ENCODE data around the gene TMSB10.

Gene TMSB10

DNA sequence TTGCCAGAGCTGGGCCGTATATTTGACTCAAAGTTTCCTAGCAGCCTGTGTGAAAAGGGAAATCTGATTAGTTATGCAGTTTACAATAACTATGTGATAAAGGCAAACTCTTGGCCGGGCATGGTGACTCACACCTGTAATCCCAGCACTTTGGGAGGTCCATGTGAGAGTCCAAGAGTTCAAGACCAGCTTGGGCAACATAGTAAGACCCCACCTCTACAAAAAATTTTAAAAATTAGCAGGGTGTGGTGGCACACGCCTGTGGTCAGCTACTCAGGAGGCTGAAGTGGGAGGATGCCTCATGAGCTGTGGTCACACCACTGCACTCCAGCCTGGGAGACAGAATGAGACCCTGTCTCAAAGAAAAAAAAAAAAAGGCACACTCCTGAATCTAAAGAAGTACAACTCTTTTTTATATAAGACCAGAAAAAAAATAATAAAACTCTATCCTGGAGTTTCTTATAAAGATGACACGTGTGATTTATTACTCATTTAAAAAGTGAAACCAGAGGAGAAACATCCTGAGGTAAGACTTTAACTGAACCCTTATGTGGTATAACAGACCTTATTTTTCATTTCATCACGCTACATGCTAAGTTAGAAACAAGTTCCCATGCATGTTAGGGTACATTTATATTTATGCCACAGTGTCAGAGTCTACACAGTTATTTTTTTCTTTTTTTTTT lies 32.9 kb downstream of the TMSB10 start:
- Histone ChIP-seq H3K27ac (replicated peaks; ENCODE audit: low read length) (no peak overlapping the region), H2BK12ac (ENCODE audit: low read length) (no peak overlapping the region), H4K8ac (ENCODE audit: low read depth, low read length) (no peak overlapping the region), H2BK15ac (ENCODE audit: low read length) (no peak overlapping the region), H3K4me3 (ENCODE audit: low read length in 2 of 2) (no peak overlapping the region), H3K18ac (ENCODE audit: low read length) (no peak overlapping the region), H2AFZ (ENCODE audit: low read length) (no peak overlapping the region), H2BK120ac (ENCODE audit: low read depth, low read length) (no peak overlapping the region), H3K36me3 (replicated peaks in 1 of 2; ENCODE audit: control insufficient read depth in 2 of 2, insufficient read depth in 2 of 2, low read length in 2 of 2) (no peaks in the 10 kb centered on the region), H3K4ac (ENCODE audit: low read length) (no peak overlapping the region), H3K14ac (ENCODE audit: low read length) (no peak overlapping the region), H3K4me1 (ENCODE audit: control insufficient read depth in 2 of 2, insufficient read depth in 1 of 2, low read depth in 1 of 2, low read length in 2 of 2) (no peaks in the 10 kb centered on the region), H3K23ac (ENCODE audit: low read depth, low read length, poor library complexity) (no peak overlapping the region), H3K9ac (ENCODE audit: low read depth, low read length, poor library complexity) (no peak overlapping the region), H3K4me2 (ENCODE audit: insufficient read depth, low read length, poor library complexity, severe bottlenecking) (no peak overlapping the region), H3K79me1 (ENCODE audit: low read depth, low read length) (no peaks in the 10 kb centered on the region), H2BK5ac (ENCODE audit: low read length) (no peak overlapping the region), H3K9me3 (replicated peaks in 1 of 2; ENCODE audit: control insufficient read depth in 2 of 2, insufficient read depth in 1 of 2, low read depth in 1 of 2, low read length in 2 of 2) (no peaks in the 10 kb centered on the region), H2AK5ac (ENCODE audit: low read depth, low read length) (no peak overlapping the region), H4K91ac (ENCODE audit: low read depth, low read length, poor library complexity) (no peak overlapping the region), H3K27me3 (ENCODE audit: control insufficient read depth in 3 of 3, insufficient read depth in 3 of 3, low read depth in 1 of 3, low read length in 3 of 3) (no peaks in the 10 kb centered on the region)
- WGBS, 2 donors (ENCODE audit: extremely low coverage in 2 of 2, insufficient read length in 2 of 2, insufficient replicate concordance in 1 of 2), result no CpG with 5 or more reads among the region's 5 CpGs
- DNase-seq (ENCODE audit: low spot score), result no peak

- Histone ChIP-seq H3K18ac (ENCODE audit: low read length) (no peak overlapping the region), H3K36me3 (replicated peaks in 1 of 2; ENCODE audit: control insufficient read depth in 2 of 2, insufficient read depth in 2 of 2, low read length in 2 of 2) (no peaks in the 10 kb centered on the region), H3K9ac (ENCODE audit: low read depth, low read length, poor library complexity) (no peak overlapping the region), H3K4ac (ENCODE audit: low read length) (no peak overlapping the region), H2AK5ac (ENCODE audit: low read depth, low read length) (no peak overlapping the region), H2BK15ac (ENCODE audit: low read length) (no peak overlapping the region), H3K27me3 (ENCODE audit: control insufficient read depth in 3 of 3, insufficient read depth in 3 of 3, low read depth in 1 of 3, low read length in 3 of 3) (no peaks in the 10 kb centered on the region), H2BK5ac (ENCODE audit: low read length) (no peak overlapping the region), H3K14ac (ENCODE audit: low read length) (no peak overlapping the region), H3K4me1 (ENCODE audit: control insufficient read depth in 2 of 2, insufficient read depth in 1 of 2, low read depth in 1 of 2, low read length in 2 of 2) (peaks cover 0 to 3% of the 10 kb centered on the region in 2 donors), H4K91ac (ENCODE audit: low read depth, low read length, poor library complexity) (no peak overlapping the region), H2BK12ac (ENCODE audit: low read length) (no peak overlapping the region), H3K23ac (ENCODE audit: low read depth, low read length, poor library complexity) (no peak overlapping the region), H3K4me2 (ENCODE audit: insufficient read depth, low read length, poor library complexity, severe bottlenecking) (no peak overlapping the region), H3K27ac (replicated peaks; ENCODE audit: low read length) (no peak overlapping the region), H2BK120ac (ENCODE audit: low read depth, low read length) (no peak overlapping the region), H3K79me1 (ENCODE audit: low read depth, low read length) (no peaks in the 10 kb centered on the region), H3K4me3 (ENCODE audit: low read length in 2 of 2) (no peak overlapping the region), H2AFZ (ENCODE audit: low read length) (no peak overlapping the region), H4K8ac (ENCODE audit: low read depth, low read length) (no peak overlapping the region), H3K9me3 (replicated peaks in 1 of 2; ENCODE audit: control insufficient read depth in 2 of 2, insufficient read depth in 1 of 2, low read depth in 1 of 2, low read length in 2 of 2) (no peaks in the 10 kb centered on the region)
- no CpG with 5 or more reads among the region's 9 CpGs for WGBS, 2 donors (ENCODE audit: extremely low coverage in 2 of 2, insufficient read length in 2 of 2, insufficient replicate concordance in 1 of 2)
- no peak for DNase-seq (ENCODE audit: low spot score)
These were observed 34.1 kb downstream of the TMSB10 start for GRCh38 chr2:84939426-84940087.

DNA sequence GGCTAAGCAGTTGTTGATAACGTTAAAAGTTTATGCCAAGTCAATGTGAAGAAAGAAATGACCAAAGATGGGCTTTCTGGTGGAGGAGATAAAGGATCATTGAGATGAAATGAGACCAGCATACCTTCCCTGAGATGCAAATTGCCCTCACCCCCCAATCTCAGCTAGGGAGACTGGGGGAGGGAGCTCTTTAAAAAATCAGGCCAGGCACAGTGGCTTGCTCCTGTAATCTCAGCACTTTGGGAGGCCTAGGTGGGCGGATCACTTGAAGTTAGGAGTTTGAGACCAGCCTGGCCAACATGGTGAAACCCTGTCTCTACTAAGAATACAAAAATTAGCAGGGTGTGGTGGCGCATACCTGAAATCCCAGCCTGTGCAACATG lies 34.6 kb downstream of the TMSB10 start:
- DNase-seq (ENCODE audit: low spot score), result no peak
- Histone ChIP-seq H3K18ac (ENCODE audit: low read length) (no peak overlapping the region), H4K8ac (ENCODE audit: low read depth, low read length) (no peak overlapping the region), H3K14ac (ENCODE audit: low read length) (no peak overlapping the region), H3K9me3 (replicated peaks in 1 of 2; ENCODE audit: control insufficient read depth in 2 of 2, insufficient read depth in 1 of 2, low read depth in 1 of 2, low read length in 2 of 2) (no peaks in the 10 kb centered on the region), H3K79me1 (ENCODE audit: low read depth, low read length) (no peaks in the 10 kb centered on the region), H3K4me2 (ENCODE audit: insufficient read depth, low read length, poor library complexity, severe bottlenecking) (no peak overlapping the region), H2BK5ac (ENCODE audit: low read length) (no peak overlapping the region), H3K4me3 (ENCODE audit: low read length in 2 of 2) (no peak overlapping the region), H3K9ac (ENCODE audit: low read depth, low read length, poor library complexity) (no peak overlapping the region), H2BK12ac (ENCODE audit: low read length) (no peak overlapping the region), H3K4ac (ENCODE audit: low read length) (no peak overlapping the region), H2AK5ac (ENCODE audit: low read depth, low read length) (no peak overlapping the region), H2BK120ac (ENCODE audit: low read depth, low read length) (no peak overlapping the region), H3K23ac (ENCODE audit: low read depth, low read length, poor library complexity) (no peak overlapping the region), H4K91ac (ENCODE audit: low read depth, low read length, poor library complexity) (no peak overlapping the region), H3K36me3 (replicated peaks in 1 of 2; ENCODE audit: control insufficient read depth in 2 of 2, insufficient read depth in 2 of 2, low read length in 2 of 2) (no peaks in the 10 kb centered on the region), H3K4me1 (ENCODE audit: control insufficient read depth in 2 of 2, insufficient read depth in 1 of 2, low read depth in 1 of 2, low read length in 2 of 2) (peaks cover 0 to 3% of the 10 kb centered on the region in 2 donors), H2BK15ac (ENCODE audit: low read length) (no peak overlapping the region), H2AFZ (ENCODE audit: low read length) (no peak overlapping the region), H3K27ac (replicated peaks; ENCODE audit: low read length) (no peak overlapping the region), H3K27me3 (ENCODE audit: control insufficient read depth in 3 of 3, insufficient read depth in 3 of 3, low read depth in 1 of 3, low read length in 3 of 3) (no peaks in the 10 kb centered on the region)
- WGBS, 2 donors (ENCODE audit: extremely low coverage in 2 of 2, insufficient read length in 2 of 2, insufficient replicate concordance in 1 of 2), result no CpG with 5 or more reads among the region's 3 CpGs

- no peak overlapping the region for H2BK15ac ChIP-seq (ENCODE audit: low read length)
- H3K23ac ChIP-seq (ENCODE audit: low read depth, low read length, poor library complexity), result no peak overlapping the region
- H3K27me3 ChIP-seq (ENCODE audit: control insufficient read depth in 3 of 3, insufficient read depth in 3 of 3, low read depth in 1 of 3, low read length in 3 of 3), result no peaks in the 10 kb centered on the region
- H3K14ac ChIP-seq (ENCODE audit: low read length), result no peak overlapping the region
- H2BK120ac ChIP-seq (ENCODE audit: low read depth, low read length), result no peak overlapping the region
- H3K36me3 ChIP-seq (replicated peaks in 1 of 2; ENCODE audit: control insufficient read depth in 2 of 2, insufficient read depth in 2 of 2, low read length in 2 of 2), result no peaks in the 10 kb centered on the region
- no peak overlapping the region for H2AK5ac ChIP-seq (ENCODE audit: low read depth, low read length)
- no peak overlapping the region for H3K18ac ChIP-seq (ENCODE audit: low read length)
- WGBS, 2 donors (ENCODE audit: extremely low coverage in 2 of 2, insufficient read length in 2 of 2, insufficient replicate concordance in 1 of 2), result no CpG with 5 or more reads among the region's 3 CpGs
- no peak overlapping the region for H2BK5ac ChIP-seq (ENCODE audit: low read length)
- no peaks in the 10 kb centered on the region for H3K9me3 ChIP-seq (replicated peaks in 1 of 2; ENCODE audit: control insufficient read depth in 2 of 2, insufficient read depth in 1 of 2, low read depth in 1 of 2, low read length in 2 of 2)
- no peak for DNase-seq (ENCODE audit: low spot score)
- H2AFZ ChIP-seq (ENCODE audit: low read length), result no peak overlapping the region
- no peaks in the 10 kb centered on the region for H3K79me1 ChIP-seq (ENCODE audit: low read depth, low read length)
- no peak overlapping the region for H4K8ac ChIP-seq (ENCODE audit: low read depth, low read length)
- no peak overlapping the region for H3K27ac ChIP-seq (replicated peaks; ENCODE audit: low read length)
- H3K4ac ChIP-seq (ENCODE audit: low read length), result no peak overlapping the region
- no peak overlapping the region for H3K9ac ChIP-seq (ENCODE audit: low read depth, low read length, poor library complexity)
- H3K4me1 ChIP-seq (ENCODE audit: control insufficient read depth in 2 of 2, insufficient read depth in 1 of 2, low read depth in 1 of 2, low read length in 2 of 2), result peaks cover 0 to 3% of the 10 kb centered on the region in 2 donors
- H3K4me3 ChIP-seq (ENCODE audit: low read length in 2 of 2), result no peak overlapping the region
- H2BK12ac ChIP-seq (ENCODE audit: low read length), result no peak overlapping the region
- H4K91ac ChIP-seq (ENCODE audit: low read depth, low read length, poor library complexity), result no peak overlapping the region
- H3K4me2 ChIP-seq (ENCODE audit: insufficient read depth, low read length, poor library complexity, severe bottlenecking), result no peak overlapping the region
These were observed 35.5 kb downstream of the TMSB10 start for GRCh38 chr2:84940831-84941412.

Data from neuronal stem cell (in vitro differentiated cells).